SU-DHL-6 (cell line): ENCODE measurements around the gene WDR83.

Experiments used
- EZH2phosphoT487 ChIP-seq: fragments of 200-600 bp; sonication (generic), shearing (Covaris generic); conservative IDR thresholded peaks from 2 replicates; pipeline ENCODE4 v1.6.1; 2018; ENCODE audit warnings: mild to moderate bottlenecking, antibody characterized with exemption, low read length, moderate library complexity, mixed read lengths
- TF ChIP-seq, protein P1 (sequence below): fragments of 200-600 bp; sonication (generic); IDR thresholded peaks from one replicate; pipeline ENCODE4 v1.5.1; 2017; ENCODE audit warnings: antibody characterized with exemption, mild to moderate bottlenecking, low read length, moderate library complexity; ENCODE audit not compliant: insufficient read depth, poor library complexity, severe bottlenecking

DNA sequence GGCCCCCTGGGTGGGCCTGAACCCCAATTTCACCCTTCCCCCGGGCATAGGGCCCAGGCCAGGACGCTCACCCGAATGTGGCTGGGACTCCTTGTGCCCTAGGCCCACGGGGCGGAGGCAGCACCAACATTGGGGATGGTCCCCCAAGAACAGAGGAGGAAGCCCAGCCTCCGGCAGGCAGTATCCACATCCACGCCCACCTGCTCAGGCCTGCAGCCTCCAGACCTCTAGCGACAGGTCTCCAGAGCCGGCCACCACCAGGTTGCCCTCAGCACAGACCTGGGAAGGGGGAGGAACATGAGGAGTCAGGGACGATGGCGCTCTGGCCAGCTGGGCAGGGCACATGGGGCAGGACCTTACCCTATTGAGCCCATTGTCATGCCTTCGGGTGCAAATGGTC, 22.4 kb downstream of the WDR83 start:
- TF ChIP-seq, protein P1, sequence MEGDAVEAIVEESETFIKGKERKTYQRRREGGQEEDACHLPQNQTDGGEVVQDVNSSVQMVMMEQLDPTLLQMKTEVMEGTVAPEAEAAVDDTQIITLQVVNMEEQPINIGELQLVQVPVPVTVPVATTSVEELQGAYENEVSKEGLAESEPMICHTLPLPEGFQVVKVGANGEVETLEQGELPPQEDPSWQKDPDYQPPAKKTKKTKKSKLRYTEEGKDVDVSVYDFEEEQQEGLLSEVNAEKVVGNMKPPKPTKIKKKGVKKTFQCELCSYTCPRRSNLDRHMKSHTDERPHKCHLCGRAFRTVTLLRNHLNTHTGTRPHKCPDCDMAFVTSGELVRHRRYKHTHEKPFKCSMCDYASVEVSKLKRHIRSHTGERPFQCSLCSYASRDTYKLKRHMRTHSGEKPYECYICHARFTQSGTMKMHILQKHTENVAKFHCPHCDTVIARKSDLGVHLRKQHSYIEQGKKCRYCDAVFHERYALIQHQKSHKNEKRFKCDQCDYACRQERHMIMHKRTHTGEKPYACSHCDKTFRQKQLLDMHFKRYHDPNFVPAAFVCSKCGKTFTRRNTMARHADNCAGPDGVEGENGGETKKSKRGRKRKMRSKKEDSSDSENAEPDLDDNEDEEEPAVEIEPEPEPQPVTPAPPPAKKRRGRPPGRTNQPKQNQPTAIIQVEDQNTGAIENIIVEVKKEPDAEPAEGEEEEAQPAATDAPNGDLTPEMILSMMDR, result no peak
- no peak for TF ChIP-seq EZH2phosphoT487
